SK-MEL-5 (cell line): ENCODE measurements around the gene ZNF343. TPM values are rescaled to one million over a fixed set of nuclear protein-coding genes. Genes with fewer than 3 reads are reported as not detected.
A peak's percentile ranks its signal among the peaks of the same experiment; 100 is the strongest.

Experiments
- DNase-seq: peaks from one replicate; pipeline ENCODE4 v3.0.0-alpha.2; 2016; ENCODE audit warnings: low read depth, low spot score
- in situ Hi-C: cut with HindIII; loops from 2 replicates; pipeline ENCODE4 v1.10.0; 2016; ENCODE audit warnings: low sequenced_read_pairs, high pct_unique_total_duplicates, low pct_unique_long_range_greater_than_20kb
- small RNA-seq, 2 experiments: library from RNA; depleted of rRNA; stranded (forward); fragments of <200 nt; gene quantifications; one replicate each; pipeline ENCODE3, GENCODE V24; 2014
- total RNA-seq: library from RNA; depleted of rRNA; stranded (reverse); fragments of >200 nt; shearing (Covaris generic); gene quantifications from 2 replicates; pipeline ENCODE4 v1.2.3, GENCODE V29; 2014; rRNA removed

Gene ZNF343
- total RNA-seq, 1 experiment from 2014 or later = 10.6 TPM

DNA sequence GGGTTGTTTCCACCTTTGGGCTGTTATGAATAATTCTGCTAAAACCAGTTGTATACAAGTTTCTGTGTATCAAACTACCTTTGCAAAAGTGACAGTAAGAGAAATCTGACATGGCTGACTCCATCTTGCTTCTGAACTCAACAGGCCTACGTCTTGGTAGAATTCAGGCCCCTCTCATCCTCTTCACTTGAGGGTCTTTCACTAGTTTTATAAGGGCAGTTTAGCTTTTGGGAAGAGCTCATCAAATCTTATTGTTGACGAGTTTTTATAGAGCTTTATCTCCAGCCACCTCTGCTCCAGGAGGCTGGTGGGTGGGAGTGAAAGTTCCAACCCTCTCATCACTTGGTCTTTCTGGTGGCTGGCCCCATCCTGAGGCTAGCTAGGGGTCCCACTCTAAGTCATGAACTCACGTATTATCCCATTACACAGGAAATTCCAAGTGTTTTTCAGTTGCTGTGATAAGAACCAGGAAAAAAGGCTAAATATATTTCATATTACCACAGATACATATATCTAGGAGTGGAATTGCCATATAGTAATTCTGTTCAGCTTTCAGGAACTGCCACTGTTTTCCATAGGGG is 49.7 kb downstream of the ZNF343 start:
- in situ Hi-C loops = no loop called here
- no peak for DNase-seq

DNA sequence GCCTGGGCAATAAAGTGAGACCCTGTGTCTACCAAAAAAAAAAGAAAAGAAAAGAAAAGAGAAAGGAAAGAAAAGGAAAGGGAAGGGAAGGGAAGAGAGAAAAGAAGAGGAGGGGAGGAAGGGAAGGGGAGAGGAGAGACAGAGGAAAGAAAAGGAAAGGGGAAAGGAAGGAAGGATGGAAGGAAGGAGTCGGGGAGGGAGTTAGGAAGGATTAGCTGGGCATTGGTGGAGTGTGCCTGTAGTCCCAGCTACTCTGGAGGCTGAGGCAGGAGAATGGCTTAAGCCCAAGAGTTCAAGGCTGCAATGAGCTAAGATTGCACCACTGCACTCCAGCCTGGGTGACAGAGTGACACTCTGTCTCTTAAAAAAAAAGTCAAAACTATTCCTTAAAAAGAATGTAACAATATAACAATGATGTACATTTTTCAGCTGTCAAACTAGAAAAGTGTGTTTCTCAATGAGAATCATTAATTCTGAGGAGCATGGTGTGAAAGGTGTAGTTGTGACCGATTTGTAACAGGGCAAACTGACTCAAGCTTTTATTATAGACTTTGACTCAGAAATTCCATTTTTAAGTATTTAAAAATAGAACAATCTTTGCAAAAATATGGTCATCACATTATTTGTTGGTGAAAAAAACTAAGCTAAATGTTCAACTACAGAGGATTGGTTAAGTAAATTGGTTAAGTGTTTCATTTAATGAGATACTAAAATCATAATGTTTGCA is 52.8 kb downstream of the ZNF343 start:
- in situ Hi-C loops = no loop called here
- no peak for DNase-seq

DNA sequence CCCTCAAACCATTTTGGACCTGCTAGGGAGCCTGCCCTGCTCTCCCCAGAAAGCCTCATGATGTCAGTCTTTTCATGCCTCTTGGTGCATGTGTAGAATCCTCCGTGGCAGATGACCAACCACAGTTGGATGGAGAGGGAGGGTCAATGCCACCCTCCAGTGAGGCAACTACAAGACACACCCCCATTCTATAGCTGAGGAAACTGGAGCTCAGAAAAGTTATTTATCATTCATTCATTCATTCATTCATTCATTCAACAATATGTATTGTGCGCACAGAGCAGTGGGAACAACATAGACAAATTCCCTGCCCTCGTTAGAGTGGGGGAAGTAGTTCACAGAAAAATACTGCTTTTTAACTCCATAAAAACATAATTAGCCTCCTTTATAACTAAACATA is 54.9 kb downstream of the ZNF343 start:
- in situ Hi-C loops = no loop called here
- no peak for DNase-seq

DNA sequence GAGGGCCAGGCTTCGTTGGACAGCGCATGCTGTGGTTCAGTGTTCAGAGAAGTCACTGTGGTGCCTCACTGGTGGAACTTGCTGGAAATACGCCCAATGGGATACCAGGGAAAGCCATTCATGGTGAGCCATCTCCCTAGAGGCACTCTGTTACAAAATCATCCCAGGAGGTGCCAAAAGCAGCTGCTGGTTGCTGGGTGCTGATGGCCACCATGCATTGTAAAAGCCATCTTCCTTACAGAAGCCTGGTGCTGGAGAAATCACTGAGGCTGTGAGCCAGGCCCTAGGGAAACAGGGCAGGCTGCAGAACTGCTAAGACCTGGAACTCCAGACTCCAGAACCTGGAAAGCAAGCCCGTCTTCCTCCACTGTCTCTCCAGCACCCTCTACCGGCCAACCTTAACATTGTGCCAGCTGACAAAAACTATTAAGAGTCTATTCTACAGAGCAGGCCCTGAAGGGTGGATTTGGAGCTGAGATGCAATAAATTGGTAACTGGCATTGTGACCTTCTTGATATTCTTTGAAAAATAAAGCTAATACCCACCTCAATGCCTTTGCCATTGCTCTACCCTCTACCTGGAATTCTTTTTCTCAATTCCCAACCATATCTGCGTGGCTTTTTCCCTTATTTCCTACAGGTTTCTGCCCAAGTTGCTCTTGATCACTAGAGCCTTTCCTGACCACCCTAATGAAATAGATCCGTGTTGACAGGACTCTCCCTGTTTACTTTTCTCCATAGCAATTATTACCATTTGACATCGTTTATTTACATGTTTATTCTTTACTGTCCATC is 56.6 kb downstream of the ZNF343 start:
- peak; percentile 89 for DNase-seq
- in situ Hi-C loops = no loop called here

DNA sequence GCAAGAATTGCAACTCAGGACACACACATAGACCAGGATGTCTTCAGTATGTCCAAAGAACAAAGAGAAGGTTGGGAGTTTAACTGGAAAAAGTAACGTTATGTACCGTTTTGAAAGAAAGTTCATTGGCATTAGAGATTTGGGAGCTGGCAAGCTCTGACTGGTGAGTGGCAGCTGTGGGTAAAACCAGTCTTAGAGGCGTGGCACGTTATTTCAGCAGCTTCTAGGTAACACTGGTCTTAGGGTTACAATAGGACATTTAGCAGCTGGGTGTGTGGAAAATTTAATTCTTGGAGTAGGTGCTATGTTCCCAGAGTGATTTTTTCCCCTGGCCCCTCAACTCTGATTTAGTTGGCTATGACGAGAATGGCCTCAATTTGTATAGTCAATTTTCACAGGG is 57.3 kb downstream of the ZNF343 start:
- in situ Hi-C loops = no loop called here
- DNase-seq = no peak

DNA sequence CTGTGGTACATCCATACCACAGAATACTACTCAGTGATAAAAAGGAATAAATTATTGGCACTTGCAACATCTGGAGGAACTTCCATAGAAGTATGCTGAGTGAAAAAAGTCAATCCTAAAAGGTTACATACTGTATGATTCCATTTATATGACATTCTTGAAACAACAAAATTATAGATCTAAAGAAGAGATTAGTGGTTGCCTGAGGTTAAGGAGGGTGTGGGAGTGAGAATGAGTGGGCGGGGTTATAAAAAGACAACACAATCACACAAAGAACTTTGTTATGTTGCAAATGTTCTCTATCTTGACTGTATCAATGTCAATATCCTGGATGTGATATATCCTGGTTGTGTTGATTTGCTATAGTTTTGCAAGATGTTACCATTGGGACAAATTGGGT is 59.3 kb downstream of the ZNF343 start:
- in situ Hi-C loops = no loop called here
- DNase-seq = no peak

DNA sequence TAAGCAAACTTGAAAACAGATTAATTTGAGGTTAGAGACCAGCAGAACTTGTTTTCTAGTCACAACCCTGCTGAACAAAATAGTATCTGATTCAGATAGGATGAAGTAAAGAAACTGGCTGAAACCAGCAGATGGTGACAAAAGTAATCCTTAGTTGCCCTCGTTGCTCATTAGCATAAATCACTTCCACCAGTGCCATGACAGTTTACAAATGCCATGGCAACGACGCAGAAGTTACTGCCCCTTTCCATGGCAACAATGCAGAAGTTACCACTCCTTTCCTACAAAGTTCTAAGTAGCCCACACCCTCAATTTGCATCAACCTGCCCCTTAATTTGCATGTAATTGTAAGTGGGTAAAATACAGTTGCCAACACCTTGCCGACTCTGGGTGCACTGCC is 61.9 kb downstream of the ZNF343 start:
- DNase-seq = peak; percentile 15
- in situ Hi-C loops = no loop called here

Small RNA genes within 50 kb of the gene (small RNA-seq; reads per million reads assigned to genes)
- 0 reads per million in 2 experiments for gene RF00019

Other genes starting within 250 kb of the ZNF343 start
- gene TGM3, start 212.9 kb downstream of the ZNF343 start, total RNA-seq = not detected in 2 replicates
- not detected in 2 replicates for gene TGM6, start 128.0 kb downstream of the ZNF343 start, total RNA-seq
- gene SNRPB, start 38.1 kb downstream of the ZNF343 start, total RNA-seq = 521 and 564 TPM in 2 replicates
- not detected in 2 replicates for gene TMC2, start 27.7 kb upstream of the ZNF343 start, total RNA-seq
- gene NOP56, start 143.7 kb upstream of the ZNF343 start, total RNA-seq = 350 and 393 TPM in 2 replicates
- gene IDH3B, start 155.3 kb upstream of the ZNF343 start, total RNA-seq = 224 and 240 TPM in 2 replicates
- 0.50 and 2.0 TPM in 2 replicates for gene EBF4, start 183.9 kb upstream of the ZNF343 start, total RNA-seq